Epidermal melanocyte (primary cell): Measurements from ENCODE around the gene MEX3A.

ENCODE experiments used
- DNase-seq: peaks from one replicate; pipeline ENCODE4 v3.0.0; 2011; ENCODE audit warnings: low spot score; ENCODE audit not compliant: insufficient read length

The MEX3A gene

DNA sequence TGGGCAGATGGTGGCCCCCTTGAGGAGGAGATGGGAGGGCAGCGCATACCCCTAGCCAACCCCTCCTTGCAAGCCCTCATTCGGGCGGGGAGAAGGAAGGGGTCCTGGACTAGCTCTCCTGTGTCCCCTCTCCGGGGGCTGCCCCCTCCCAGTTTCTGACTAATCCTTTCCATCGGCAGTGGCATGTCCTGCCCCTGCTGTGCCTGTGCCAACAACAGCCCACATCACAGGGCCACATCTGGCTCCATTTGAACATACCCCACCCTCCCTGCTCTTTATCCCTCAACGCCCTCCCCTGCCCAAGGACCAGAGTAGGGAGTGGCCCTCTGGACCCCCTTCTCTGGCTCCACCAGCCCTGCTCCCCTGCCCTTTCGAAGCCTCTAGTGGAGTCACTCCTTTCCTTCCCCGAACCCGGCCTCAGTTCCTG lies 21.3 kb upstream of the MEX3A start:
- peak; percentile 51 for DNase-seq

DNA sequence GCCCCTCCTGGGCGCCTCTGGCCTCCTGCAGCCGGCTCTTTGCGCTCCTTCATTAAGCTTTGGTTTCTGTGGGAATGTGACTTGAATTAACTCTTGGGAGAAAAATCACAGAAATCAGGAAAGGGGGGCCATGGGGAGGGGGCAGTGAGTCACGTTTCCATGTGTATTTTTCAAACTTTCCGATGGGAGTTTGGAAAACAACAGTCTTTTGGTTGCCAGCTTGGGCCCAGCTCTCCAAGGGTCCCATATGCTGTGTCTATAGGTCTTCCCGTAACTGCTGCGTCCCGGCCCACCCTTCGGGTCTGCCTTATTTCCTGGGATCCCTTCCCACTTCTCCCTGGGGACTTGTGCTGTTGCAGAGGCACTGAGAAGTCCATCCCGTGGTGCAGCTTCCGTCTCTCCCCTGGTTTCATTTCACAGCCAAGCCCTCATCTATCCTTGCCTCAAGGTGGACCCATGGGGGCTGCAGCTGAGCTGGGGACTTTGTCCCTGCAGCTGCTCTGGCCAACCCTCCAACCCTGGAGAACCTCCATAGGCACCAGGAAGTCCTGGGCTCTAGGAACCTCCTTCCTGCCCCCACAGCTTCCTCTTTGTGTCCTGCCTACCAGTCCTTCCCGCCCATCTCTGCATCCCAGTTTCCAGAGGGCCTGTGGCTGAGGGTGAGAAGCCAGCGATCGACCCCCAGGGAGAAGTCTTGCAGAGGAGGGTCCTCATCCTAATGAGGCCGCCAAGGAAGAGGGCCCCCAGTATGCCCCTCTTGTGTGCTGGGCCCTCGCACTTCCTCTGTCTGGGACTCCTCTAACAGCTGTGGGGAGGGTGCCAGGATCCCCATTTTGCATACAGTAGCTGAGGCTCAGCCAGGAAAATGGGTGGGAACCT lies 20.6 kb upstream of the MEX3A start:
- no peak for DNase-seq

DNA sequence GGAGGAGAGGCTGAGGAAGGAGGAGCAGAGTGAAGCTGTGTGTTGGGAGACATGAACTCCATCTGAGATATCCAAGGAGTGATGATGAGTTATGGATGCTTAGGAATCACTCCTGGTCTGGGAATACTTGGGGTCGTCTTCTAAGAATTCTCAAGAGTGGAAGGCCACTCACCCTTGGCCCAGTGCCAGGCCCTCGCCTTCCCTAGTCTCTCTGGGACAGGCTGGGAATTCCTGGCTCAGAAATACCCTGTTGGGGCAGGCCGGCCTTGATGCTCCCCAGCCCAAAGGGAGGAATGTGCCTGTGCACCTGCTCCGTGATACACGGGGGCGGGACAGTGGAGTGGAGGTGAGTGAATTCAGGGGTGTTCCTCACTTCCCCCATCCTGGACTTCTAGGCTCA lies 19.6 kb upstream of the MEX3A start:
- DNase-seq: no peak

DNA sequence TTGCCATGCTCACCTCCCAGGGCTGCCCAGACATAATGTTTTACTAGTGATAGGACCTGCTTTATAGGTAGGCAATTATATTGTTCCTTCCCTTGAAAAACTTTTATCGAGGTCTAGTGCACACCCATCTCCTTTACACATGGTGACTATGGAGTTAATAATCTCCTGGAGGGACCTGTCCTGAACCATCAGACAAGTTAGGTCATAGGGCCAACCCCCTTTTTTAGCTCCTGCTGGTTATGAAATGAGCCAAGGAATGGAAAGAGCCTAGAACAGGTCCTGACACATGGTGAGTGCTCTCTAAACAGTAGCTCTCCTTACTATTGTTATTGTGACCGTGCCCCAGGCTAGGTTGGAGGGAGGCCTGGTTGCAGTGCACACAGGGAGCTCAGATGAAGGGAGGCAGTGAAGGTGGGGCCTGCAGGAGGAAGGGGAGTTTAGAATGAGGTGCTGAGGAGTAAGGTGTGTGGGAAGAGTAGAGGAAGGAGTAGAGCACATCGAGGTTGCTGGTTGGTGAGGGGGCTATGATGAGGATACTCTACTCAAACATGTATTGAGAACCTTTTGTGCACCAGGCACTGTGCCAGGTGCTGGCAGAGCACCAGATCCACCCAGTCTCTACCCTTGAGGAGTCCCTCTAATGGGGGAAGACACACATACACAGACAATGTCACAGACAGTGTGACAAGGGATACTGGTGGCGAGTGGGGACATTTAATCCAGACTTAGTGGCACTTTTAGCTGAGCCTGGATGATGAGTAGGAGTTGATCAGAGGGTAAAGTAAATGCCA lies 18.1 kb upstream of the MEX3A start:
- DNase-seq: peak; percentile 14

DNA sequence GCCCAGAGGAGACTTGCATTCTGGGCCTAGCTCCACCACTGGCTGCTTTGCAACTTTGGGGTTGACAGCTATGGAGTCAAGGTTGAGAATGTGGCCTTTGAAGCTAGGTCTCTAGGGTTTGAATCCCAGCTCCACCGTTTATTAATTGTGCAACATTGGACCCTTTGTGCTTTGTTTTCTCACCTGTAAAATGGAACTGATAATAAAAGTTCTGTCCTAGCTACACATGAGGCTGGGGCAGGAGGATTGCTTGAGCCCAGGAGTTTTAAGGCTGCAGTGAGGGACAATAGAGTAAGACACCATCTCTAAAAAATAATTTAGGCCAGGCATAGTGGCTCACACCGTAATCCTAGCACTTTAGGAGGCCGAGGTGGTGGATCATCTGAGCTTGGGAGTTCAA lies 17.0 kb upstream of the MEX3A start:
- no peak for DNase-seq

DNA sequence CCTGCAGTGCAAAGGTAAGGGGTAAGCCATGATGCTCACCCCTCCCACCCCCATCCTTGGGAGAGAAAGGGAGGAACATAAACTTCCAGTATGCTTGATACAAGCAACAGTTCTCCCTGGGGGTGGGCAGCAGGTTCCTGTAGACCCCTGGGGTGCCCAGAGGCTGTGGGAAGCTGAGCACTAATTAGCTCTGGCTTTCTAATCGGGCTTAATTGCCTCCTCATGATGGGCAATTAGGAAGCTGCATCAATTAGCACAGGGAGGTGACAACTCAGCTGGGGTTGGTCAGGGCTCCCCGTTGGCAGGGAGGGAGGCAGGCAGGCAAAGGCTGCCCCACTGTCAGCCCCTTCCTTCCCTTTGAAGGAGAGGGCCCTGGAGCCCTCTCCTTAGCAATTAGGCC lies 16.5 kb upstream of the MEX3A start:
- DNase-seq: no peak

- DNase-seq: peak; percentile 0
Observed at GRCh38 chr1:156097499-156098178, 15.4 kb upstream of the MEX3A start.

DNA sequence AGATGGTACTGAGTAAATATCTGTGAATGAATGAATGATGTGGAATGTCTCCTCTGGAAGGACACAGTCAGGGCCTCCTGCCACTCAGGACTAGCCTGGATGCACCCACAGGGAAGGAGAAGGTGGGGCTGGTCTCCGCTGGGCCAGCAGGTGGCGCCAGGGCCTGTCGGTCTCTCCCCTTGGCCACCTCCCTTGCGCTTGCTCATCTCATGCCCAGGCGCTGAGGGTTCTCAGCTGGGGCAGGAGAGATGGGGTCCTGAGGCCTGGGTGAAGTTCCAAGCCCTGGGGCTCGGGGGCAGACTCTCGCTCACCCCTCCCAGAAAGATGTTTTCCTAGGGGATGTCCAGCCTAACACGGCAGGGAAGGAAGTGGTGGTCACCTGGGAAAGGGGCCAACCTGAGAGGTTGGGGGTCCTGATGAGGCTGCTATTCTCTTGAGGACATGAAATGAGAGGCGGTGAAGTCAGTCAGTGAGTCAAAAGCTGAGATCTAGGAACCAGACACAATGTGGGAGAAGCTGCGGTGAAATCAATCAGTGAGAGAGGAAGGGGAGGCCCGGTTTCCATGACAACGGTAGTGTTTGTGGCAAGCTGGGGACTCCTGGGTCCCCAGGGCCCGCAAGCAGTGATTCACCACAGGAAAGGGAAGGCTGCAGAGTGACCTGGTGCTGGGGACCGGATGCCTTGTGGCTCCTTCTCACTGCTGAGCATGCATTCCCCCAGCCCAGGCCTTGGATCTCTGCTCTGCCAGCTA lies 14.6 kb upstream of the MEX3A start:
- DNase-seq: peak; percentile 81

DNA sequence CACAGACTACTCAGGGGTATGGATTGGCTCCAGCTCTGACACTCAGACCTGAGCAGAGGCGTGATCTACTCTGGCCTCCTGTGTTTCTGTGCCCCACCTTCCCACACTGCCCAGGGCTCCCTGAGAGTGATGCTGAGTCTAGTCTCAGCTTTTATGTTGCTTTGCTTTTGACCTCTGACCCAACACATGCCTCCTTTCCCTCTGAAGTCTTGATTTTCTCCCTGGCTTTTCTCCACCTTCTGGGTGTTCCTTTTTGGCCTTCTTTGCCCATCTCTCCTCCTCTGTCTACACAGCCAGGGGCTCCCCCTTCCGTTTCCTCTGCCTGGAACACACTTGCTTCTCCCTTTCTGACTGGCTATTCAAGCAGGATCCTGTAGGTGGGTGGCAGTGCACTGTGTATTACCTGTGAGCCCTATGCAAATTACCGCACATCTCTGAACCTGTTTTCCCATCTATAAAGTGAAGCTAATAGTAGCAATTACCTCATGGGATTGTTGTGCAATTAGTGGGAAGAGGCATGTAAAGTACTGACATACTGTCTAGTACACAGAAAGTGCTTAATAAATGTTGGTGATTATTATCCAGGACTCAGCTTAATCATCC lies 13.7 kb upstream of the MEX3A start:
- DNase-seq: no peak

DNA sequence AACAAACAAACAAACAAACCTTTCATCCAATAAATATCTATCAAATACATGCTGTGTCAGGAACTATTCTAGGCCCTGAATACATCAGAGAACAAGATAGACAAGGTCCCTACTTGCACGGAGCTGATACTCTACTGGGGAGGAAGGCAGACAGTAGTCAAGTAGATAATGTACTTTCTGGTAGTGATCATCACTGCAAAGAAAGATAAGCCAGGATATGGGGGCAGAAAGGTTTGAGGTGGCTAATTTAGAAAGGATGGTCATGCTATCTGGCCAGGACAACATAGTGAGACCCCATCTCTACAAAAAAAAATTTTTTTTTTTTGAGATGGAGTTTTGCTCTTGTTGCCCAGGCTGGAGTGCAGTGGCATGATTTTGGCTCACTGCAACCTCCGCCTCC lies 9.3 kb upstream of the MEX3A start:
- no peak for DNase-seq

DNA sequence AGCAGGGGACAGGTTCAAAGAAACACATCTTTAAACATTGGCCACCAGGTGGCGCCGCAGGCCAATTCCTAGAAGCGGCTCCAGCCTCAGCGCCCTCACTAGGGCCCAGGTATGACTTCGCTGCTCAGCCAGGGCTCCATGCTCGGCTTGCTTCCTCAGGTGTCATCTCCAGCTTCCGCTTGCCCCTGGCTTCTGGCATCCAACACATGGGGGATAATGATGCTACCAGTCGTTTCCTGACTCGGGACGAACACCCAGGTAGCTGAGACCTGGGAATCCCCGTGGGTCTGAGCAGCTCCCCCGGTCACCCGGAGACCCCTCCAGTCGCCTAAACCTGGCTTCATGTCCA lies 8.5 kb upstream of the MEX3A start:
- peak; percentile 62 for DNase-seq

GRCh38 chr1:156090138-156090839 lies 8.0 kb upstream of the MEX3A start:
- no peak for DNase-seq

DNA sequence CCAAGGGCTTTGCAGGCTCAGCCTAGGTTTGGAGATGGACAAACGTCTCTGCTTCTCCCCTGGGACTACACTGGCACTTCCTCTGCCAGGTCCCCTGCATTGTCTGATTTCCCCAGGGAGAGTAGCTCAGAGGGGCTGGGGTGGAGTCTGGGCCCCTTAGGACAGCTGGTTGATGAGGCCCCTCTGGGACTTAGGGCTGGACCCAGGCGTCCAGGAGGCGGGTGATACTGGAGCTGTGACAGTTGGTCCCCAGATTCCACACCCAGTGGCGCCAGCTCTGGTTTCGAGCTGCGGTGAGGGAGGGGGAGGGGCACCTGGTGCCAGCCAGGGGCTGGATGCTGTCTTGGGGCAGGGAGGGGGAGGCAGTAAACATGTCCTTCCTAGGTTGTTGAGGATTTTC lies 7.4 kb upstream of the MEX3A start:
- DNase-seq: no peak

DNA sequence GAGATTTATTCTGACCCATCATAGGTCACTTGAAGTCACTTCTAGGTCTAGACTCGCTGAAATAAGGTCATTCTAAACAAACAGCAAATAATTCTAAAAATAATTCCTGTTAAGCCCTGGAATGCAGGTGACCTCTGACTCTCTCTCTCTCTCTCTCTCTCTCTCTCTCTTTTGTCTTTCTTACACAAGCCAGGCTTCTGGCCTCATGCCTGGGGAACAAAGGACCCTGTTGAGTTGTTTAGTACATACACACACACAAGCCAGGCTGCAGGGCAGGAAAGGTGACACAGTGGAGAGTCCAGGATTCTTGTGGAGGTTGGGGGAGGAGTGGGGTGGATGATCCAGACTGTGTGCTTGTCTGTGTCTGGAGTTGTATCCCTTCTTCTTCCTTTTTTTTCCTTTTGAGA lies 4.0 kb upstream of the MEX3A start:
- no peak for DNase-seq

DNA sequence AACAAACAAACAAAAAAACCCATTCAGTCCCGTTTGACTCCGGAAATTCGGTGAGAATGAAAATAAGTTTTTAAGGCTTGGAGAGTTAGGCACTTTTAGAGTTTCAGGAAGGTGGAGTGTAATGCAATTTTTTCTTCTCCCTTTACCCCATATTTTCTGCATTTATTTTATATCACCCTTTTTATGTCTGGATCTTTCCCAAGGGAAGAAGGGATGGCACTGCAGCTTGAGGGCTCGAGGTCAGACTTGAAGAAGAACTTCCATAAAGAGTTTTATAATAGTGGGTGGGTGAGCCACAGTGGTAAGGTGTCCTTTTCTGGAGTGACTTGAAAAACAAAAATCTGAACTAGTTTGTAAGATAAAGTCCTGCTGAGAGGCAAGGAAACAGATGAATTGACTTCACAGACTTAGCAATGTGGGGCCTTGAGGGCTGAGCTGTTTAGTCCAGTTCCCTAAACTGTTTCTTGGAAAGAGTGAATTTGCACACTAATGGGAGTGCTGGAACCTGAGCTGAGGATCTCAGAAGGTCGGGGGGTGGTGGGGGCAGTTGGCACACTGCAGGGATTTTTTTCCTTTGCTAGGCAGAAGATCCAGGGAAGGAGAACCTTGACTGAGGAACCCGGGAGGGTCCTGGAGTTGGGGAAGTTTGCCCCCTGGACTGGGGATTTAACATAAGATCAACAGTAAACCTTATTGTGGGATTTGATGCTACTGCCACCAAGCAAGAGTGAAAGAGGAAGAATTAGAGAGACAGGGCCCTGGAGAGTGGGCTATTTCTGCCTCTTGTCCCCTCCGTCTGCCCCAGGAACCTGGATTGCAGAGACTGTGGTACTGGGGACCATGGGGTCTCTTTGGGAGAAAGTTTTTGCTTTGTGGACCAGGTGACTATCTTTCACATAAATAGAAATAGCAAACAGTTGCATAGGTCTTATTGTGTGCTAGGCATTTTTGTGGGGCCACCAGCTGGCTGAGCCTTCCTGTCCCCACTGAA lies 1.8 kb upstream of the MEX3A start:
- DNase-seq: no peak

- no peak for DNase-seq
Observed at GRCh38 chr1:156081917-156082308, 352 bp downstream of the MEX3A start.

DNA sequence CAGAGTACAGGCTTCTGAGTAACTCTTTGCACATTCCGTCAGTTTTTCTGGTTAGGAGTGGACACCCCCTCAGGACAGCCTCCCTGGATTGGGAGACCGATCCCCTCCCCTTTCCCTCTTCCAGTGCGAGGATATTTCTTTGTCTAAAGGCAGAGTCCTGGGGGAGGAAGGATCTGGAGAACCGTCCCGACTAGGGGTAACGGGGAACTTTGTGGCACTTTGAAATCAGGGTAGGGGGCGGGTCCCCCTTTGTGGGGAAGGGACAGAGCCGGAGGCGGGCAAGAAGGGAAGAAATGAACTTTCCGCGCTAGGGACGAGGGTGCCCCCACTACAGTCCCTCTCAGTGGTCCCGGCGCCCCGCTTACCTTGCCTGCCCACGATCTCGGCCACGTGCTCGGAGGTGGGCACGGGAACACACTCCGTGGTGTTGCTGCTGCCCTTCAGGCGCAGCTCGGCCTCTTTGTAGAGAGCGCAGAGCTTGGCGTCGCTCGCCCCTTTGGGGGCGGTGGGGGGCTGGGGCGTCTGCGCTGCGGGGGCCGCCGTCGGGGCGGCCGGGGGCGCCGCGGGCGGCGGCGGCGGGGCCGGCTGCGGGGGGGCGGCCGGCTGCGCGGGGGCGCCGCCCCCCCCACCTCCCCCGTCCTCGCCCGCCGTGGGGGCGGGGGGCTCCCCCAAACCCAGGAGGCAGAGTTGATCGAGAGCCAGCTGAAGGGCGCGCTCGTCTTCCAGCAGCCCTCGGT lies 917 bp downstream of the MEX3A start:
- no peak for DNase-seq

DNA sequence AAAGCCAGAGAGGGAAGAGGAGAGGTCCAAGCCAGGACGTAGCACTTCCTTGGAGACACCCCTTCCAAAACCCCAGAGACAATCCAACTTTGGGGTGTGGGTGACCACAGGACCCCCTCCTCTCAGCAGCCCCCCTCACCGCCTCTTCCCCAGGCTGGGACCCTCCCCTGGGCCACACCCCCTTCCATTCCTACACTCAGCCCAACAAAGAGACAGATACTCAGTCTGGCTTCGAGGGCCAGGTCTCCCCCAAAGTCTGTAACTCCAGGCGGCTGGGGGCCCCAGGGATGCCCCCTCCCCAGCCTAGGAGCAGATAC lies 1.4 kb downstream of the MEX3A start:
- no peak for DNase-seq
